Ovary (tissue), 3 donors: ENCODE data around the gene UBXN7.

ENCODE experiments used
- POLR2A ChIP-seq: fragments of 450-650 bp; IDR thresholded peaks from one replicate; pipeline ENCODE4 v1.6.1; 2017; ENCODE audit warnings: antibody characterized with exemption, mild to moderate bottlenecking, moderate library complexity
- TF ChIP-seq, protein P1 (sequence below), 3 donors: fragments of 450-650 bp in 2 of 3; fragments of 200-600 bp in 1 of 3; IDR thresholded peaks; one replicate each; pipeline versions ENCODE4 v1.5.1 to v1.8.0; 2016 to 2022; ENCODE audit warnings: antibody characterized with exemption in 3 of 3, mild to moderate bottlenecking in 1 of 3
- donor health status: DM: no; HTN: no; CAD: no.

DNA sequence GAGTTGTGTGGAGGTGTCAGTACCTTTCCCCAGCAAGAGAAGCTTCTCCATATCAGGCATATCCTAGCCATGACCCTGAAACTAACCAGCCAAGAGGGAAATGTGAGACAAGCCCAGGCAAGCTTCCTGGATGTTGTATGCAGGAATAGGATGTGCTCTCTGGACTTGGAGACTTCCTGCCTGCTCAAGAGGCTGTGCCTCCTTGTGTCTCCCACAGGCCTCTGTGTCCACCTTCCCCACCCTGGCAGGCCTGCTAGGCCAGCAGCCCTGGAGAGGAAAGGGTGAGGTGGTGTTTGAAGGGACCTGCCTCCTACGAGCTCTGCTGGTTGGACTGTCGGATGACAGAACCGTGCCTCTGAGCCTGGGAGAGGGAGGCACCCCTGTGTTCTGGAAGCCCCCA lies 112.1 kb downstream of the UBXN7 start:
- TF ChIP-seq, protein P1, sequence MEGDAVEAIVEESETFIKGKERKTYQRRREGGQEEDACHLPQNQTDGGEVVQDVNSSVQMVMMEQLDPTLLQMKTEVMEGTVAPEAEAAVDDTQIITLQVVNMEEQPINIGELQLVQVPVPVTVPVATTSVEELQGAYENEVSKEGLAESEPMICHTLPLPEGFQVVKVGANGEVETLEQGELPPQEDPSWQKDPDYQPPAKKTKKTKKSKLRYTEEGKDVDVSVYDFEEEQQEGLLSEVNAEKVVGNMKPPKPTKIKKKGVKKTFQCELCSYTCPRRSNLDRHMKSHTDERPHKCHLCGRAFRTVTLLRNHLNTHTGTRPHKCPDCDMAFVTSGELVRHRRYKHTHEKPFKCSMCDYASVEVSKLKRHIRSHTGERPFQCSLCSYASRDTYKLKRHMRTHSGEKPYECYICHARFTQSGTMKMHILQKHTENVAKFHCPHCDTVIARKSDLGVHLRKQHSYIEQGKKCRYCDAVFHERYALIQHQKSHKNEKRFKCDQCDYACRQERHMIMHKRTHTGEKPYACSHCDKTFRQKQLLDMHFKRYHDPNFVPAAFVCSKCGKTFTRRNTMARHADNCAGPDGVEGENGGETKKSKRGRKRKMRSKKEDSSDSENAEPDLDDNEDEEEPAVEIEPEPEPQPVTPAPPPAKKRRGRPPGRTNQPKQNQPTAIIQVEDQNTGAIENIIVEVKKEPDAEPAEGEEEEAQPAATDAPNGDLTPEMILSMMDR (IDR thresholded peaks at IDR 0.05): no peak
- no peak for TF ChIP-seq POLR2A
